Lung (tissue), 12 donors: Measurements from ENCODE around the gene RPL41. TPM values are rescaled to one million over a fixed set of nuclear protein-coding genes. Genes with fewer than 3 reads are reported as not detected.

ENCODE experiments used
- ATAC-seq: fragments of 200-7000 bp; cut with Tn5 transposase; one replicate; pipeline ENCODE4 v1.9.1; 2020; ENCODE audit warnings: moderate number of reproducible peaks; ENCODE audit not compliant: insufficient read depth, low FRiP score
- DNase-seq, 3 donors: peaks; one replicate each; pipeline ENCODE4 v3.0.0-alpha.2; 2013 to 2017
- H3K27ac ChIP-seq, 2 donors: one replicate each; pipeline ENCODE4 v1.5.1; 2013; ENCODE audit warnings: mild to moderate bottlenecking in 2 of 2, moderate library complexity in 2 of 2, control low read depth in 1 of 2, inconsistent platforms in 1 of 2, low read depth in 1 of 2, low read length in 1 of 2
- H3K27me3 ChIP-seq, 3 donors: one replicate each; pipeline ENCODE4 v1.5.1; 2013; ENCODE audit warnings: low read length in 2 of 3; ENCODE audit not compliant: control insufficient read depth in 3 of 3, insufficient read depth in 3 of 3
- H3K36me3 ChIP-seq, 4 donors: one replicate each; pipeline ENCODE4 v1.5.1; 2013; ENCODE audit warnings: low read length in 4 of 4, mild to moderate bottlenecking in 1 of 4, moderate library complexity in 1 of 4; ENCODE audit not compliant: control insufficient read depth in 4 of 4, insufficient read depth in 4 of 4
- H3K4me1 ChIP-seq, 5 donors: one replicate each; pipeline ENCODE4 v1.5.1; 2013; ENCODE audit warnings: low read length in 5 of 5, mild to moderate bottlenecking in 2 of 5, moderate library complexity in 1 of 5; ENCODE audit not compliant: control insufficient read depth in 5 of 5, insufficient read depth in 5 of 5
- H3K4me3 ChIP-seq: one replicate; pipeline ENCODE4 v1.5.1; 2013; ENCODE audit warnings: mild to moderate bottlenecking, control low read depth, moderate library complexity
- H3K9ac ChIP-seq, 2 donors: one replicate each; pipeline ENCODE4 v1.5.1; 2013; ENCODE audit warnings: low read length in 2 of 2, control low read depth in 1 of 2; ENCODE audit not compliant: insufficient read depth in 1 of 2
- H3K9me3 ChIP-seq, 4 donors: one replicate each; pipeline ENCODE4 v1.5.1; 2013; ENCODE audit warnings: low read length in 3 of 4, mild to moderate bottlenecking in 1 of 4, moderate library complexity in 1 of 4; ENCODE audit not compliant: control insufficient read depth in 4 of 4, insufficient read depth in 3 of 4
- CTCF ChIP-seq: IDR thresholded peaks from 2 replicates; pipeline ENCODE4 v1.5.1; 2012; ENCODE audit warnings: mild to moderate bottlenecking; ENCODE audit errors: control extremely low read depth, extremely low read depth
- WGBS, 2 donors: extraction: QIAGEN DNeasy Blood & Tissue Kit; methylation state at CpG; one replicate each; pipeline ENCODE4 v1.1.7; 2013; 5-methylcytosine and 5-hydroxymethylcytosine counted together
- polyA plus RNA-seq, 2 donors: library from polyadenylated mRNA; stranded (reverse); fragments of 200-250 nt; gene quantifications; one replicate each; pipeline ENCODE4 v1.2.1, GENCODE V29; 2013
- total RNA-seq, 2 donors: library from RNA; depleted of rRNA in 1 of 2; stranded (reverse); fragments of >200 nt in 1 of 2; gene quantifications; one replicate each; pipeline ENCODE4 v1.2.1, GENCODE V29; 2014 to 2021
- donor health status: control.
- donor health status: control.
- donor health status: Bipolar disorder and iron deficiency.
- donor health status: healthy.
- donor health status: DM: yes; HTN: yes; CAD: no.

RPL41 gene
- total and polyA plus RNA-seq, 4 donors, result 1,569 to 5,737 (median 3,911) TPM

- no peaks in the 10 kb centered on the region for H3K27me3 ChIP-seq
- WGBS, 2 donors, result 0% methylated on average over 49 of the region's 49 CpGs
- TF ChIP-seq CTCF, result no peak
- peak within 1 kb of the TSS; percentile 50 to 84 for H3K9ac ChIP-seq
- peak; percentile 96 for ATAC-seq
- H3K27ac ChIP-seq, result peak within 1 kb of the TSS; percentile 82 to 88
- peak within 1 kb of the TSS; percentile 77 for H3K4me3 ChIP-seq
- peaks cover 2 to 27% (median 20%) of the 10 kb centered on the region in 4 donors for H3K36me3 ChIP-seq
- peak; percentile 99 to 100 (median 100) for DNase-seq
- no peaks in the 10 kb centered on the region for H3K9me3 ChIP-seq
- peaks cover 0 to 27% (median 12%) of the 10 kb centered on the region in 5 donors for H3K4me1 ChIP-seq
Measured at GRCh38 chr12:56127888-56128669, 11.6 kb downstream of the RPL41 start, which contains the start of gene ESYT1. TSS of gene ESYT1 (plus strand) at chr12:56128267. CDS start at chr12:56128320, 53 bp downstream.

- WGBS, 2 donors, result 0% methylated on average over 20 of the region's 20 CpGs
- peak; percentile 50 to 60 (median 60) for DNase-seq
- Histone ChIP-seq H3K36me3 (peaks cover 8 to 33% (median 26%) of the 10 kb centered on the region in 4 donors), H3K9me3 (no peaks in the 10 kb centered on the region), H3K27me3 (no peaks in the 10 kb centered on the region), H3K9ac (peak overlapping the region; percentile 50 to 82), H3K27ac (peak overlapping the region; percentile 71 to 88), H3K4me3 (peak overlapping the region; percentile 77), H3K4me1 (peaks cover 0 to 27% (median 12%) of the 10 kb centered on the region in 5 donors)
- no peak for ATAC-seq
- TF ChIP-seq CTCF, result no peak
Measured at GRCh38 chr12:56128670-56129205, 12.3 kb downstream of the RPL41 start.

- H3K9ac ChIP-seq, result peak overlapping the region in 1 of 2 donors; percentile 82
Measured at GRCh38 chr12:56129206-56129941, 12.9 kb downstream of the RPL41 start.

More at GRCh38 chr12:56129206-56129941, 12.9 kb downstream of the RPL41 start:
- peak overlapping the region; percentile 77 for H3K4me3 ChIP-seq
- H3K27me3 ChIP-seq, result no peaks in the 10 kb centered on the region
- H3K4me1 ChIP-seq, result peaks cover 0 to 27% (median 12%) of the 10 kb centered on the region in 5 donors
- ATAC-seq (peak; percentile 13), DNase-seq (peak; percentile 67 to 74 (median 68))
- peaks cover 14 to 39% (median 32%) of the 10 kb centered on the region in 4 donors for H3K36me3 ChIP-seq
- 0 to 2% methylated on average over 29 of the region's 29 CpGs for WGBS, 2 donors
- TF ChIP-seq CTCF, result no peak
- no peaks in the 10 kb centered on the region for H3K9me3 ChIP-seq
- H3K27ac ChIP-seq, result peak overlapping the region; percentile 71 to 88
